Dermis lymphatic vessel endothelial cell (primary cell): Measurements from ENCODE around the gene FBXW5. TPM values are rescaled to one million over a fixed set of nuclear protein-coding genes. Genes with fewer than 3 reads are reported as not detected.

Source experiments
- total RNA-seq: library from RNA; depleted of rRNA; stranded (reverse); fragments of >200 nt; gene quantifications from 2 replicates; pipeline ENCODE4 v1.2.1, GENCODE V29; 2014

Gene FBXW5, protein sequence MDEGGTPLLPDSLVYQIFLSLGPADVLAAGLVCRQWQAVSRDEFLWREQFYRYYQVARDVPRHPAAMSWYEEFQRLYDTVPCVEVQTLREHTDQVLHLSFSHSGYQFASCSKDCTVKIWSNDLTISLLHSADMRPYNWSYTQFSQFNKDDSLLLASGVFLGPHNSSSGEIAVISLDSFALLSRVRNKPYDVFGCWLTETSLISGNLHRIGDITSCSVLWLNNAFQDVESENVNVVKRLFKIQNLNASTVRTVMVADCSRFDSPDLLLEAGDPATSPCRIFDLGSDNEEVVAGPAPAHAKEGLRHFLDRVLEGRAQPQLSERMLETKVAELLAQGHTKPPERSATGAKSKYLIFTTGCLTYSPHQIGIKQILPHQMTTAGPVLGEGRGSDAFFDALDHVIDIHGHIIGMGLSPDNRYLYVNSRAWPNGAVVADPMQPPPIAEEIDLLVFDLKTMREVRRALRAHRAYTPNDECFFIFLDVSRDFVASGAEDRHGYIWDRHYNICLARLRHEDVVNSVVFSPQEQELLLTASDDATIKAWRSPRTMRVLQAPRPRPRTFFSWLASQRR
- total RNA-seq, result 140 and 161 TPM in 2 replicates

DNA sequence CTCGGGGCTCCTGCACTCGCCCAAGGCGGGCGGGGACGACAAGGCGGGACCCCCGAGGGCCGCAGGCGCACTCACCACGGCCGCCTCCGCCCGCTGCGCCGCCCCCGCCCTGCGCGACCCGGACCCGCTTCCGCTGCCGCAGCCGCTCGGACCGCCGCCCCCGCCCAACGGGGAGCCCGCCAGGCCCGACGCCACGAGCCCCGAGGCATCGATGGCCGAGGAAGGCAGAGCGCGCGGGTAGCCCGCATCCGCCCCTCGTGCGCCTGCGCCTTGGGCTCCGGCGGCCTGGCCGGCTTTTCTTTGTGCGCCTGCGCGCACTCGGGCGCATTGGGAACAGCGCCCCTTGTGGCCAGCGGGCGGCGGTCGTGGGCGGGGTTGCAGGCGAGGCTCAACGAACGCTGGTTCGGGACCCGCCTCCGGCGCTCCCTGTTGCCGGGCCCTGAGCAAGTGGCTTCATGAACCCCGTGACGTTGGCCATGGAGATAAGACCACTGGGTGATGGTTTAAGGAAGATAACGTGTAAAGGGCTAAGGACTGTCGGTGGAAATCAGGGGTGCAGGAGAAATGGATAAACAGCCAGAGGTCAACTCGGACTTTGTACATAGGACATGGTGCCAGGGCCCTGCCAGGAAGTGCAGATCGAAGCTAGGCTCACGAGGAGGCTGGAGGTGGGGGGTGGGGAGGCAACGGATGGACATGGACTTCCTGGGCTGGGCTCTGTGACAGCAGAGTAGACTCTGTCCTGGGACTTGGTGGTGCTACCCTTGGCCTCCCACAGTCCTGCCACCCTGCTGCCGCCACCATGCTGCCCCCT is at the start of gene FBXW5, which contains the start of gene C8G:
Gene FBXW5 (minus strand): TSS at position 220 of the 814 bp plus-strand sequence. CDS start 655 bp downstream, outside the sequence.
Gene C8G (plus strand): TSS at position 725 of the 814 bp plus-strand sequence. CDS start 78 bp downstream, at position 803.

DNA sequence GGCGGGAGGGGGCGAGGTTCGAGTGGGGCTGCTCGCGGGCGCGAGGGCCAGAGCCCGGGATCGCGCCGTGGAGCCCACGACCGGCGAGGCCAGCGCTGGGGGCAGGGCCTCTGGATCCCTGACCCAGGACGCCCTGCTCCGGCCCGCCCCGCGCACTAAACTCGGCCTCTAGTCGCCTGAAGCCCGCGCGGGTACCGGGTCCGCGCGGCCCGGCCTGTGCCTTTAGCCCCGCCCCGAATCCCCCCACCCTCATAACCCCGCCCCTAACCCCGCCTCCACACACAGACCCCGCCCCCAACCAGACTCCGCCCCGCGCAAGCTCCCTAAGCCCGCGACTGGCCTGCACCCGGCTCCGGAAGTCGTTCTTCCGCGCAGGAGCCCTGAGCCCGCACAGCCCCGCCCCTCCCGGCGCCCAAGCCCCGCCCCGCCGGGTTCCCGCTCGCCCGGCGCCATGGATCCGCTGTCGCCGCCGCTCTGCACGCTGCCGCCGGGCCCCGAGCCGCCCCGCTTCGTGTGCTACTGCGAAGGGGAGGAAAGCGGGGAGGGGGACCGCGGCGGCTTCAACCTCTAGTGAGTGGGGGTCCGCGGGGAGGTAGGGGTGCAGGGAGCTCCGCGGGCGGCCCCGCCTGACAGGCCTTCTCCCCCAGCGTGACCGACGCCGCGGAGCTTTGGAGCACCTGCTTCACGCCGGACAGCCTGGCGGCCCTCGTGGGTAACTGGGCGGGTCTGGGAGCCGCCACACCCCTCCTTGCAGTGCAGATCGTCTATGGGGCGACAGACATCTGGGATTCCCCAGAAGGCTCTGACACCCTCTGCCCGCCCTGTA is 47.7 kb upstream of the FBXW5 start, which contains the start of gene PAXX:
Gene PAXX (plus strand): TSS at position 430 of the 826 bp plus-strand sequence. CDS start 22 bp downstream, at position 452.

GRCh38 chr9:136982232-136983051 is 37.9 kb upstream of the FBXW5 start, which contains the start of gene LCNL1:
Gene LCNL1, plus strand, starts transcription at chr9:136982993. Its CDS starts 594 bp downstream, at chr9:136983587.

DNA sequence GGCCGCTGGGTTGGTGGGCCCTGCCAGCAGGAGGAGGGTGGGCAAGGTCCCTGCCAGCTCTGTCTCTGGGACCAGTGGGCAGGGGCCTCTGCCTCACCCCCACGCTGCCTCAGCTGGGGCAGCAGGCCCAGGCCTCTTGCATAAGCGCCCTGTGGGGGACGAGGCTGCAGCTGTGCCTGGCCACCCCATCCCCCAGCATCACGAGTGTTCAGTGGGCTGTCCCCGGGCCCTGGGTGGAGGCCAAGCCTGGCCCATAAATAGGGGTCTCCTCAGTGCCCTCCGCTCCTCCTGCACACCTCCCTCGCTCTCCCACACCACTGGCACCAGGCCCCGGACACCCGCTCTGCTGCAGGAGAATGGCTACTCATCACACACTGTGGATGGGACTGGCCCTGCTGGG is 32.7 kb upstream of the FBXW5 start, which contains the start of gene PTGDS:
Gene PTGDS (plus strand): TSS at position 282 of the 400 bp plus-strand sequence. CDS start 75 bp downstream, at position 357.

DNA sequence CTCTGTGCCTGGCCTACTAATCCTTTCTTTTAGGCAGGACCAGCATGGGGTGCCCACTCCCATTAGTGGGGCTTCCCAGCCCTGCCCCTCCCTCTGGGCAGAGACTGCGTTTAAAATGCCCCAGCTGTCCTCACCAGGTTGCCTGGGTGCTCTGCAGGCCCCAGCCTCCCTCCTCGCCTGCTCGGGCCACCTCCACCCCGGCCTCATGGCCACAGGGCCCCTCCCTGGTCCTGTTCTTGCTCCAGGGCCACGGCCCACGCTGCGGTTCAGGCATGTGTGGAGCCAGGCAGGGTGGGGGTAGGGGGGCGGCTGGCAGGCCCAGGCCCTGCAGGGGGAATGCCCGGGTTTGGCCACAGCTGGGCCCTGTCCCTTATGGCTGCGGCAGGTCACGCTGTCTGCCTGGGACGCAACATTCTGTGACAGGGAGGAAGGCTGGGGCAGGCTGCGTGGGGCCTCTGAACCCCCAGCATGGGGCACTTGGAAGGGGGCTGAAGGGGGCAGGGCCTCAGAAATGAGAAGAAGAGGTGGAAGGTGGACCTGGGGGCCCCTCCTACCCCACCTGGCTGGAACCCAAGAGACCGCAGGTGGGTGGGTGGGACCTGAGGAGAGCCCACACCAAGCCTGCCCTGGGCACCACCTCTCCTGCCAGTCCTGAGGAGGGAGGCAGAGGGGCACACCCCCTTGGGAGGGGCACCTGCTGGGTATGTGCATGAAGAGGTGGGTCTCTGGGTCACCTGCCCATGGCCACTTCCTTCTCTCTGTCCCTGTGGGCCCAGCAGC is 7.2 kb upstream of the FBXW5 start, which contains the start of gene LCN12:
Gene LCN12 (plus strand): TSS at position 733 of the 780 bp plus-strand sequence. CDS start 55 bp downstream, outside the sequence.

Other genes starting within 250 kb of the FBXW5 start
- gene DIPK1B, start 232.2 kb downstream of the FBXW5 start, total RNA-seq, result 53.4 and 56.1 TPM in 2 replicates
- not detected in 2 replicates for gene LCN10, start 201.8 kb downstream of the FBXW5 start, total RNA-seq
- not detected in 2 replicates for gene LCN6, start 196.2 kb downstream of the FBXW5 start, total RNA-seq
- gene LCN8, start 186.5 kb downstream of the FBXW5 start, total RNA-seq, result not detected in 2 replicates
- not detected in 2 replicates for gene LCN15, start 180.2 kb downstream of the FBXW5 start, total RNA-seq
- 41.9 and 66.5 TPM in 2 replicates for gene TMEM141, start 153.4 kb downstream of the FBXW5 start, total RNA-seq
- 0.52 and 0.98 TPM in 2 replicates for gene CCDC183, start 148.4 kb downstream of the FBXW5 start, total RNA-seq
- 49.3 and 52.9 TPM in 2 replicates for gene RABL6, start 136.8 kb downstream of the FBXW5 start, total RNA-seq
- 0.60 and 0.65 TPM in 2 replicates for gene AJM1, start 102.3 kb downstream of the FBXW5 start, total RNA-seq
- 185 and 194 TPM in 2 replicates for gene PHPT1, start 95.3 kb downstream of the FBXW5 start, total RNA-seq
- 0.52 and 0.65 TPM in 2 replicates for gene MAMDC4, start 92.4 kb downstream of the FBXW5 start, total RNA-seq
- gene EDF1, start 78.4 kb downstream of the FBXW5 start, total RNA-seq, result 286 and 317 TPM in 2 replicates
- gene TRAF2, start 58.2 kb downstream of the FBXW5 start, total RNA-seq, result 12.7 and 18.0 TPM in 2 replicates
- gene C8G, start 505 bp upstream of the FBXW5 start, total RNA-seq, result 0.54 and 0.77 TPM in 2 replicates
- 0.11 TPM in 1 of 2 replicates, not detected in the other for gene LCN12, start 7.5 kb upstream of the FBXW5 start, total RNA-seq
- gene PTGDS, start 32.8 kb upstream of the FBXW5 start, total RNA-seq, result 0.43 and 2.8 TPM in 2 replicates
- under 0.01 TPM in 1 of 2 replicates, not detected in the other for gene LCNL1, start 38.3 kb upstream of the FBXW5 start, total RNA-seq
- gene PAXX, start 47.7 kb upstream of the FBXW5 start, total RNA-seq, result 8.0 and 9.2 TPM in 2 replicates
- gene CLIC3, start 51.8 kb upstream of the FBXW5 start, total RNA-seq, result not detected in 2 replicates
- gene ABCA2, start 83.5 kb upstream of the FBXW5 start, total RNA-seq, result 4.8 and 6.8 TPM in 2 replicates
- not detected in 2 replicates for gene FUT7, start 87.3 kb upstream of the FBXW5 start, total RNA-seq
- gene NPDC1, start 101.4 kb upstream of the FBXW5 start, total RNA-seq, result 4.8 and 8.2 TPM in 2 replicates
- gene ENTPD2, start 109.3 kb upstream of the FBXW5 start, total RNA-seq, result not detected in 2 replicates
- 2.0 and 2.5 TPM in 2 replicates for gene SAPCD2, start 125.8 kb upstream of the FBXW5 start, total RNA-seq
- 19.7 and 21.1 TPM in 2 replicates for gene UAP1L1, start 132.8 kb upstream of the FBXW5 start, total RNA-seq
- 54.2 and 55.7 TPM in 2 replicates for gene MAN1B1, start 142.2 kb upstream of the FBXW5 start, total RNA-seq
- gene DPP7, start 170.0 kb upstream of the FBXW5 start, total RNA-seq, result 77.3 and 94.1 TPM in 2 replicates
- gene GRIN1, start 194.4 kb upstream of the FBXW5 start, total RNA-seq, result under 0.01 TPM in 1 of 2 replicates, not detected in the other
- gene LRRC26, start 225.3 kb upstream of the FBXW5 start, total RNA-seq, result not detected in 2 replicates
- 0.09 TPM in 1 of 2 replicates, not detected in the other for gene TMEM210, start 227.3 kb upstream of the FBXW5 start, total RNA-seq
- gene ANAPC2, start 243.8 kb upstream of the FBXW5 start, total RNA-seq, result 19.9 and 20.9 TPM in 2 replicates
- 81.8 and 83.4 TPM in 2 replicates for gene SSNA1, start 243.9 kb upstream of the FBXW5 start, total RNA-seq